Nephron progenitor cell (in vitro differentiated cells): ENCODE data around the gene STXBP5.

Experiments used
- DNase-seq: peaks from one replicate; pipeline ENCODE4 v3.0.0; 2021
- H3K27ac Mint-ChIP-seq: 2 replicates; pipeline ENCODE4 v1.8.0; 2021; ENCODE audit warnings: mild to moderate bottlenecking, moderate library complexity, mixed read lengths
- H3K27me3 Mint-ChIP-seq: 2 replicates; pipeline ENCODE4 v1.8.0; 2021; ENCODE audit warnings: mild to moderate bottlenecking, low read depth, mixed read lengths; ENCODE audit not compliant: poor library complexity
- H3K36me3 Mint-ChIP-seq: 2 replicates; pipeline ENCODE4 v1.8.0; 2021; ENCODE audit warnings: low read depth, mixed read lengths
- H3K4me1 Mint-ChIP-seq: 2 replicates; pipeline ENCODE4 v1.8.0; 2021; ENCODE audit warnings: mixed read lengths
- H3K4me3 Mint-ChIP-seq: 2 replicates; pipeline ENCODE4 v1.8.0; 2021; ENCODE audit warnings: mild to moderate bottlenecking, moderate library complexity, mixed read lengths
- H3K9me3 Mint-ChIP-seq: 2 replicates; pipeline ENCODE4 v1.8.0; 2021; ENCODE audit warnings: mild to moderate bottlenecking, moderate library complexity, mixed read lengths
- TF ChIP-seq, protein P1 (sequence below): fragments of 200-600 bp; sonication (generic); IDR thresholded peaks from 2 replicates; pipeline ENCODE4 v1.5.0; 2021; ENCODE audit warnings: antibody characterized with exemption

Gene STXBP5

DNA sequence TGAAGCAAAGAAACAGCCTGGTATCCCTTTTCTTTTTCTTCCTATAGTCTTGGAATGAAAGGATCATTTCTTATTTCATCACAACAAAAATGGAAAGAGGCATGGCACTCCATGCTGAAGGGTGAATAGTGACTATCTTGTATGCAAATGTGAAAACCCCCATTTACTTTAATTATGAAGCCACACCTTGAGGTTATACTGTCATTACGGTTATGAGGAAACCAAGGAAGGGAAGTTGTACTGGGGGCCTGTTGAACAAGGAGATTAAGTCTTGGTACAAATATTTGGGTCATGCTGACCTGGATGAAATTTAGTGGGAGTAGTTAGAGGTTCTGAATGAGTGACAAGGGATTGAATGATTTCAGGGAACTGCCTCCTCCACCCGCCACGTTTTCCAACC lies 8.7 kb upstream of the STXBP5 start:
- Mint-ChIP-seq H3K9me3 (no peaks in the 10 kb centered on the region), H3K27ac (no peak overlapping the region), H3K36me3 (no peaks in the 10 kb centered on the region), H3K4me1 (no peaks in the 10 kb centered on the region), H3K4me3 (no peak overlapping the region), H3K27me3 (peaks cover 4% of the 10 kb centered on the region)
- TF ChIP-seq, protein P1, sequence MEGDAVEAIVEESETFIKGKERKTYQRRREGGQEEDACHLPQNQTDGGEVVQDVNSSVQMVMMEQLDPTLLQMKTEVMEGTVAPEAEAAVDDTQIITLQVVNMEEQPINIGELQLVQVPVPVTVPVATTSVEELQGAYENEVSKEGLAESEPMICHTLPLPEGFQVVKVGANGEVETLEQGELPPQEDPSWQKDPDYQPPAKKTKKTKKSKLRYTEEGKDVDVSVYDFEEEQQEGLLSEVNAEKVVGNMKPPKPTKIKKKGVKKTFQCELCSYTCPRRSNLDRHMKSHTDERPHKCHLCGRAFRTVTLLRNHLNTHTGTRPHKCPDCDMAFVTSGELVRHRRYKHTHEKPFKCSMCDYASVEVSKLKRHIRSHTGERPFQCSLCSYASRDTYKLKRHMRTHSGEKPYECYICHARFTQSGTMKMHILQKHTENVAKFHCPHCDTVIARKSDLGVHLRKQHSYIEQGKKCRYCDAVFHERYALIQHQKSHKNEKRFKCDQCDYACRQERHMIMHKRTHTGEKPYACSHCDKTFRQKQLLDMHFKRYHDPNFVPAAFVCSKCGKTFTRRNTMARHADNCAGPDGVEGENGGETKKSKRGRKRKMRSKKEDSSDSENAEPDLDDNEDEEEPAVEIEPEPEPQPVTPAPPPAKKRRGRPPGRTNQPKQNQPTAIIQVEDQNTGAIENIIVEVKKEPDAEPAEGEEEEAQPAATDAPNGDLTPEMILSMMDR: no peak
- DNase-seq: no peak

DNA sequence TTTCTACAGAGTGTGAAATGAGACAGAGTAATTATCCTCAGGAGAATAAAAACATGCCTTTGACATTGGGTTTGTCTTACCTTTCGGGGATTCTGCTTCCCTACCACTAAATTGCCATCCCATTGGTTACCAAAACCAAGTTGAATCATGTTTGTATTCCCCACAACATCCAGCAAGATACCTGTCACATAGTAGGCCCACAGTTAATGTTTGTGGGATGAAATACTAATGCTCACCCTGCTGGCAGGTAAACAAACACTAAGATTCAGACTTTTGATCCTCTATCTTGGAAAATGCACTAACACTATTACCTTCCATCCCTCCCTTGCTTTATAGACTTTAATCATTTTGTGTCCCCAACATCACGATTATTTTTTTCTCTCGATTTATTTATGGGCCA lies 8.2 kb upstream of the STXBP5 start:
- no peaks in the 10 kb centered on the region for H3K9me3 Mint-ChIP-seq
- H3K27me3 Mint-ChIP-seq: peaks cover 4% of the 10 kb centered on the region
- TF ChIP-seq, protein P1: no peak
- no peaks in the 10 kb centered on the region for H3K4me1 Mint-ChIP-seq
- no peaks in the 10 kb centered on the region for H3K36me3 Mint-ChIP-seq
- H3K4me3 Mint-ChIP-seq: no peak overlapping the region
- no peak overlapping the region for H3K27ac Mint-ChIP-seq
- no peak for DNase-seq

DNA sequence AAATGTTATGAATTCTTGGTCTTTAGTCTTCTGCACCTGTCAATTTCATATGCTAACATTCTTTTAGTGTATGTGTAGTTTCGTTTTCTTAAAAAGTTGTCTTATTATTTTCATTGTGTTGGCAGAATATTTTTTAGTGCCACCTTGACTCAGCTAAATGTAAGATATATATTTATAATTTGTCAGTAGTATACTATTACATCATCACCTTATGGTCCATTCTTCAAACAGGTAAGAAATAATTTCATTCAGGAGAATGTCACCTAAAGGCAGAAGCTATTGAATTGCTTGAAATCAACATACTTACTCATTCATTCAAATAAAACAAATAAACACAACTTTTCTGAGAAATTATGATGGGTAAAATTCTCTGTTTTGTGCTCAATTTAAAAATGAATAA lies 3.5 kb upstream of the STXBP5 start:
- no peak overlapping the region for H3K4me3 Mint-ChIP-seq
- no peak for DNase-seq
- H3K9me3 Mint-ChIP-seq: no peaks in the 10 kb centered on the region

DNA sequence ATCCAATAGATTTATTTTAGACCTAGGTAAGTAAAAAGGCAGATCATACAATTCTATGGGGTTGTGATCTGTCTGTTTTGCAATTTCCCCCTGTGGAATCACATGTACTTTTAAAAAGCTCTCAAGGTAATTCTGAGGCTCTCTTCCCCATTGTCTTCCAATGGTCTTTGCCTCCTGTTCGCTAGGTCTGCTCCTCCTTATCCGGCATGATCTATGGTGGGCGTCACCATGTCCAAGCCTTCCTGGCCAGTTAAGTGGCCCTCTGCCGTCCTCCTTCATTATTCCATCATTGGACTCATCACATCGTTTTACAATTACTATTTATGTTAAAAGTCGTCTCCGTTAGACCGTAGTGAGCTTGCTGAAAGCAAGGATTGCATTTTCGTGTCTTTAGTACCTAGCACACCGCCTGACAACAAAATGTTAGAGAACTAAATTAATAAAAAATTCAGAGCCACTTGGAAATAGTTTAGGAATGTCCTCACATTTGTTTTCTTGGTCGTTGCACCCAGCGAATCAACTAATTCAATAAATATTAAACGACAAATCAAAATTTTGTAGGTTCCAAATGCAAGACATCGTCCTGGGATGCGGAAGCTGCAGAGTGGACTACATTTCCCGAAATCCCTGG lies 2.2 kb upstream of the STXBP5 start:
- peaks cover 35% of the 10 kb centered on the region for H3K4me1 Mint-ChIP-seq
- DNase-seq: no peak
- H3K4me3 Mint-ChIP-seq: peak overlapping the region; percentile 97
- H3K36me3 Mint-ChIP-seq: no peaks in the 10 kb centered on the region
- H3K9me3 Mint-ChIP-seq: no peaks in the 10 kb centered on the region
- no peak overlapping the region for H3K27ac Mint-ChIP-seq
- H3K27me3 Mint-ChIP-seq: peaks cover 3% of the 10 kb centered on the region
- TF ChIP-seq, protein P1: no peak

More for the DNA sequence above, 3.5 kb upstream of the STXBP5 start:
- TF ChIP-seq, protein P1: no peak
- Mint-ChIP-seq H3K27ac (no peak overlapping the region), H3K36me3 (no peaks in the 10 kb centered on the region), H3K27me3 (peaks cover 7% of the 10 kb centered on the region), H3K4me1 (peaks cover 22% of the 10 kb centered on the region)

DNA sequence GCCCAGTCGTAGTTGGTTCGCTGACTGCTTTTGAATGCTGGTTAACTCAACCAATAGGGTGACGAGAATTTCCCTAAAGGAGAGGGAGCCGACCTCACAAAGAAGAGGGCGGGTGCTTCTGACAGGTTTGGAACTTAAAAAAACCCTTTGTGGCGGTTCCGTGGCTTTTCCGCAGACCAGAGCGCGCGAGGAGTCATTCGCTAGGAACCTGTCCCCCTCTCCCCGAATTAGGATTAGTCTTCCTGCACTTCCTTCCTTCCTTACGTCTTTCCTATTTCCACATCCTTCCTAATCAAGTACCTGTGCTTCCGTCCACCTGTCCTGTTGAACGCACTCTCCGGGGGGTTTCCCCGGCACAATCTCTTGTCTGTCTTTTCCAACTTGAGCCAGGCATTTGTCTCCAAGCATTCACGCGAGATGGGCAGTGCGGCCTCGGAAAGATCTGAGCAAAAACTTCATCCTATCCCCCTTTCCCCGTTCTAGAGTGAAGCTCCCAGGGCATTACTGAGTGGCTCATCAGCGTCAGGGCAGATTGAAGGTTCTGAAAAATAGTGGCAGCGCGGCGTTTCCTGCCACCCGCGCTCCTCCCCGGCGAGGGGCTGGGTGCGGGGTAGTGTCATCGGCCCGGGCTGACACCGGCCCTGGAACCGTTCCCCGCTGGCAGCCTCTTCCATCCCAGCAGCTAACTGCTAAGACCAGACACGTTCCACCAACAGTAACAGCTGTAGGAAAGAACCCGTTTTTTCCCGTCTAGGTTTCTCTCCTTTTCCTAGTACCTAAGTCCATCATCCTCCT lies 1.5 kb upstream of the STXBP5 start:
- DNase-seq: peak; percentile 65
- Mint-ChIP-seq H3K9me3 (no peaks in the 10 kb centered on the region), H3K4me3 (peak overlapping the region; percentile 97), H3K27ac (peak overlapping the region; percentile 97), H3K4me1 (peaks cover 41% of the 10 kb centered on the region), H3K36me3 (no peaks in the 10 kb centered on the region), H3K27me3 (peaks cover 3% of the 10 kb centered on the region)
- TF ChIP-seq, protein P1: no peak
